Stimulated activated CD8-positive, alpha-beta memory T cell treated with anti-CD3 and anti-CD28 coated beads, Interleukin-15, amount 100 ng/mL, for 48 hours (primary cell): ENCODE measurements around the gene ACKR2.
A peak's percentile ranks its signal among the peaks of the same experiment; 100 is the strongest.
"Not testable (repeated sequence)": the region's sequence is repeated elsewhere in the genome, so short reads cannot be mapped to it uniquely, and the experiment has no call there.

Source experiments
- DNase-seq, 2 donors: peaks; one replicate each; pipeline ENCODE4 v3.0.0-alpha.2; 2020; ENCODE audit warnings: low read depth in 2 of 2

Gene ACKR2

GRCh38 chr3:42801048-42801620 lies 8.1 kb upstream of the ACKR2 start:
- no peak for DNase-seq

GRCh38 chr3:42801784-42802183 lies 7.5 kb upstream of the ACKR2 start:
- DNase-seq = no peak

DNA sequence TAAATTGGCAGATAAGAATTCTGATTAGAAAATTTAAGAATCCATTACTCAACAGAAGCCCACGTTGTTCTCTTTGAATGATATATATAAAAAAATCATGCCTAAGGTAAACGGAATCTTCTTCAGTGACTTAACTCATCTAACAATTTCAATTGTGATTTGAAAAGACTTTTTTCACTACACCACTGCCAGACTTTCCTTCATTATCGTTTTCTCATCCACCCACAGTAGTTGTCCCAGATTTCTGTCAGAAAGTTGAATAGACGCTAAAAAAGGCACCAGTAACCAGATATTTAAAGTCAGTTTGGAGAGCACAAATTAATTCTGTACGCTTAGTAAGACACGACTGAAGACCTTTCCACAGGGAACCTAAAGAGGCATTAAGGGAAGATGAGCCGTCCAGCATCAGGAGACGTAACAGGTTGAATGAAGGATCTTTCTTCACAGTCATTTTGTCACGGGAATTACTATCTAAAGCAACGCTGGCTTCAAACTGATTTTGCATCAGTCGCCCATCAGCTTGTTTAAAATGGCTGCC lies 6.3 kb upstream of the ACKR2 start:
- DNase-seq = no peak

DNA sequence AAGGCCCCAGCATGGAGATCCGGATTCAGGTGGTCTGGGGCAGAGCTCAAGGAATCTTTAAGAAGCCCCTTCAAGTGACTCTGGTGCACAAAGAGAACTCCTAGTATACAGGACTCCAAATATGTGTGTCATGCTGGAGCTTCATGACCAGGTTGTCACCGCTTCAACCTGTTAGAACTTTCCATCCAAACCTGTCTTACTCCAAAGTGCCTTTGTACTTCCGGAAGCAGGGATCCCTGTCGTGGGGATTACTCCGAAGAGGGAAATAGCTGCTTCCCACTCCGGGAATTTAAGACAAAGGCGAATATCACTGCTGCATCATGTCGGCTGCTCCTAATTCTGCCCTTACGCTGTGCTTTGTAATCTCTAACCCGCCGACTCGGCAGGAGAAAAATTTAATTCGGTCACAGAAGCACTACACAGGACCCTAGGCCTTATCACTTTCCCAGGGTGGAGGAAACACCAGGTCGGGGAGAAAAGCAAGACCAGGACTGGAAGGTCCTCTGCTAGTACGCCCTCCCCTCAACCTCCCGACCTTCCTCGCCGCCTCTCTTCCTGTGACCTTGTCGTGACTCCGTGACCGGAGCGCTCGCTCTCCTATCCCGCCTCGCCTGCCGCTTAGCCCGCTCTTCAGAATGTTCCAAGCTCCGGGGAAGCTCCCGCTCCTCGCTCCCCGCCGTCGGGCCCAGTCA lies 5.7 kb upstream of the ACKR2 start:
- DNase-seq = peak in 1 of 2 donors; percentile 18

- peak; percentile 92 for DNase-seq
These were observed 5.0 kb upstream of the ACKR2 start, which contains the start of gene HIGD1A for GRCh38 chr3:42804106-42804830. TSS of gene HIGD1A (minus strand) at chr3:42804490. CDS start at chr3:42794253, 10,237 bp downstream.

- no peak for DNase-seq
These were observed 4.5 kb upstream of the ACKR2 start for GRCh38 chr3:42804831-42805132.

GRCh38 chr3:42805141-42805821 lies 4.0 kb upstream of the ACKR2 start:
- DNase-seq = no peak

- no peak for DNase-seq
These were observed 1.3 kb upstream of the ACKR2 start for GRCh38 chr3:42807929-42808328.

DNA sequence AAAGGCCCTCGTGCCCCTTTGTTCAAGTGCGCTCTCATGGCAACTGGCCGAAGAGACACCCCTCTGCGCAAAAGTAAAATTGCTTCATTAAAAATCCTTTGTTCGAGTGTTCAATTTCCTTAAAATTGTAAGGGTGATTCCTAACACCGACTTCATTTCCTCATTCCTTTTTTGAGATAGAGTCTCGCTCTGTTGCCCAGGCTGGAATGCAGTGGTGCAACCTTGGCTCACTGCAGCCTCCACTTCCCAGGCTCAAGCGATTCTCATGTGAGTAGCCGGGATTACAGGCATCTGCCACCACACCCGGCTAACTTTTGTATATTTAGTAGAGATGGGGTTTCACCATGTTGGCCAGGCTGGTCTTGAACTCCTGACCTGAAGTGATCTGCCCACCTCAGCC lies 1.5 kb downstream of the ACKR2 start:
- DNase-seq = not testable (repeated sequence)

GRCh38 chr3:42811118-42811883 lies 2.1 kb downstream of the ACKR2 start:
- DNase-seq = not testable (repeated sequence)

DNA sequence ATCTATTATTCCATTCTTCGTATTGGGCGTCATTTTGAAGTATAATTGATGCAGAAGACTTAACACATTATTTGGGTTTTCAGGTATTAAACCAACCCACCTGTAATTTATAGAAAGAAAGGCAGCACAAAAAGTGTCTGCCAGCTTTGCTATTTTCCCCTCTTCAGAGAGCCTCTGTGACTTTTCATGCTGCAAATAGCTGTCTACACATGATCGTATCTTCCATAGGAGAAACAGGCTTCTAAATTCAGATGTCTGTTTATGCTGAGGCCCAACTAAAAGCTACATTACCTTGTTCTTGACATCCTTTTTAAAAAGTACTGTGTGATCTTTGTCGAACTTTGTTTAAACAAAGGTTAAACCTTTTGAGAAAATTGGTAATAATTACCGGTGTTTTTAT lies 5.0 kb downstream of the ACKR2 start:
- no peak for DNase-seq

GRCh38 chr3:42814914-42815507 lies 5.8 kb downstream of the ACKR2 start:
- no peak for DNase-seq

- DNase-seq = no peak
These were observed 6.6 kb downstream of the ACKR2 start for GRCh38 chr3:42815826-42816225.

GRCh38 chr3:42819351-42819965 lies 10.2 kb downstream of the ACKR2 start:
- DNase-seq = no peak

DNA sequence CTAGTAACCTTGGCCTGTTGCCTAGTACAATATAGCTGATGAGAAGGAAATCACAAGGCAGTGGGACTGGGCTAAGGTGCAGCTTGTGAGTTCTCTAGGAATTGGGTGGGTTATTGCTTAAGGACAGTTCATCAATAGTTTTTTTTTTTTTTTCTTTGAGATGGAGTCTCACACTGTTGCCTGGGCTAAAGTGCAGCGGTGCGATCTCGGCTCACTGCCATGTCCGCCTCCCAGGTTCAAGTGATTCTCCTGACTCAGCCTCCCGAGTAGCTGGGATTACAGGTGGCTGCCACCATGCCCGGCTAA lies 11.5 kb downstream of the ACKR2 start:
- DNase-seq = no peak

- no peak for DNase-seq
These were observed 13.6 kb downstream of the ACKR2 start for GRCh38 chr3:42822828-42823227.

DNA sequence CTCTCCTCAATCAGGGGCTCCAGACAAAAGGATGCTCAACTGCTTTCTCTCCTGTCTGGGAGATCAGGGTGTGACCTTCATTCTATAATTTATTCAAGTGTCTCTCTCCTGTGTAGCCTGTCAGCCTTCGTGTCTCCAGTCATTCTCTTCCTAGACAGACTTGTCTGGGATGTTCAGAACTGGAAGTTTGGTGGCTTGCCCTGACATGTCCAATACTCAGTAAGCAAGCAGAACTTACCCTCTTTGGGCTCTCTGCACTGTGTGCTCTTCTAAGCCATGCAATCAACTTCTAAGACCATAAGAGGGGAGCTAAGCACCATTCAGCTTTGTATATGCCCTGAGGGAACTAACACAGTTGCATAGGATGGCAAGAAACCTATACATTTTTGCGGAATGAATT lies 14.1 kb downstream of the ACKR2 start:
- no peak for DNase-seq

DNA sequence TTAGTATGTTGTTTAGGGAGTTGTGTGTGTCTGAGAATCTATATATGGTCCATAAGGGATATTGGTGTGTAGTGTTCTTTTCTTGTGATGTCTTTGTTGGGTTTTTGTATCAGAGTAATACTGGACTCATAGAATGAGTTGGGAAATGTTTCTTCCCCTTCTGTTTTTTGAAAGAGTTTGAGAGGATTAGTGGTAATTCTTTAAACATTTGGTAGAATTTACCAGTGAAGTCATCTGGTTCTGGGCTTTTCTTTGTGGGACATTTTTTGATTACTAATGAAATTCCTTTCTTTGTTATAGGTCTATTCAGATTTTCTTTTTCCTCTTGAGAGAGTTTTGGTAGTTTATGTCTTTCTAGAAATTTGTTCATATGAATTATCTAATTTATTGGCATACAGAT lies 16.9 kb downstream of the ACKR2 start:
- no peak for DNase-seq

- no peak for DNase-seq
These were observed 17.8 kb downstream of the ACKR2 start for GRCh38 chr3:42827023-42827422.

DNA sequence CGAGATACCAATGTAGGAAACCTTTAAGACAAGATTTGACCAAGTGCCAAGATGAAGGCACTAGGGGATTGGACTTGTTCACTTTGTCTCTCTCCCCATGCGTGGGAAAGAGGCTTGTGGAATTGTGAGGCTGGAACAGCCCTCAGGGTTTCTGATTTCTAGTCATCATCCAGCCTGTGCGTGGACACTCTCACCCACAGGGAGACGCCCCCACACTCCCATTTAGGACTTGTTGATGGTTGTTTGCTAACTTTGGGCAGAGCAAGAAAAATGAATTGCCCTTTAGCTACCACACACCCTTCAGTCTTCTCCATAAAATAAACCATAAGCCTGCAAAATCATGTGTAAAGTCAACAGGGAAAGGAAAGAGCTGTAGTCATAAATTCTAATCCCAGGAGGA lies 18.4 kb downstream of the ACKR2 start:
- DNase-seq = no peak

DNA sequence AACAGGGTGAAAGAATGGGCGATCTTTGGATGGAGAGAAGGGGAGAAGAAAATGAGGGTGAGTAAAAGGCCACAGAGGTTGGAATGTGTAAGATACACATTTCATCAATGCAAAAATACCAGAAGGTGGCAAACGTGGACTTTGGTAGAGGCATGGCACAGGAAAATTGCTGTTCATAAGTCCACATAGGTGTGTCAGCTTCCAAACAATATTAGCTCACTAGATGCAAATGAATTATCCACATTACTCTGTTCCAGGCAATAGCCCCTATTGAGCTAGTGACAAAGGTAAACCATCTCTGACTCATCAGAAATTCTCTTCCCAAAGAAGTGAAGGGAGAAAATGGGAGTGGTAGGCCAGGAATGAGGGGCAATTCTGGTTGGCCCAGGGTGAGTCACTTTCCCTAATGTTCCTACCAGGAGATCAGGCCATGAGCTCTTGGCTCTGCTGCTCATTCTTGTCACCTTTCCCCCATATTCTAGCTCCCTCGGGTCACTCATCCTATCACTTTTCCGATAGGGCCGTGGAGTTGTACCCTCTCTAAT lies 19.9 kb downstream of the ACKR2 start:
- DNase-seq = no peak
